ENCODE data around the gene KCTD4.

Gene KCTD4

GRCh38 chr13:45228002-45228401, 27.2 kb upstream of the KCTD4 start:
- H3K4me1 ChIP-seq (ENCODE audit: low read length): no peaks in the 10 kb centered on the region
- H3K27me3 ChIP-seq (ENCODE audit: low read depth, low read length): no peaks in the 10 kb centered on the region
- no peaks in the 10 kb centered on the region for H3K9me3 ChIP-seq (ENCODE audit: insufficient read depth, low read length)
- H3K36me3 ChIP-seq (replicated peaks; ENCODE audit: low read depth, low read length): no peaks in the 10 kb centered on the region
- no peak overlapping the region for H2AFZ ChIP-seq (ENCODE audit: low read depth, low read length)
- no peaks in the 10 kb centered on the region for H3K79me2 ChIP-seq (ENCODE audit: low read length)
- H4K20me1 ChIP-seq (ENCODE audit: insufficient read depth, low read length): no peaks in the 10 kb centered on the region
- TF ChIP-seq EZH2phosphoT487 (IDR thresholded peaks at IDR 0.05; ENCODE audit: low read depth): no peak
- no peak for TF ChIP-seq CTCF (IDR thresholded peaks at IDR 0.05; ENCODE audit: low read depth, low read length)
- no peak overlapping the region for H3K4me2 ChIP-seq (ENCODE audit: low read length)
- H3K27ac ChIP-seq (ENCODE audit: low read length): no peak overlapping the region
- no peak overlapping the region for H3K4me3 ChIP-seq (ENCODE audit: low read length)
- H3K9ac ChIP-seq (ENCODE audit: low read length): no peak overlapping the region

- Histone ChIP-seq H3K9ac (ENCODE audit: low read length) (no peak overlapping the region), H3K4me1 (ENCODE audit: low read length) (no peaks in the 10 kb centered on the region), H3K27me3 (ENCODE audit: low read depth, low read length) (no peaks in the 10 kb centered on the region), H3K79me2 (ENCODE audit: low read length) (no peaks in the 10 kb centered on the region), H3K4me2 (ENCODE audit: low read length) (no peak overlapping the region), H3K9me3 (ENCODE audit: insufficient read depth, low read length) (no peaks in the 10 kb centered on the region), H3K4me3 (ENCODE audit: low read length) (no peak overlapping the region), H2AFZ (ENCODE audit: low read depth, low read length) (no peak overlapping the region), H4K20me1 (ENCODE audit: insufficient read depth, low read length) (no peaks in the 10 kb centered on the region), H3K36me3 (replicated peaks; ENCODE audit: low read depth, low read length) (no peaks in the 10 kb centered on the region), H3K27ac (ENCODE audit: low read length) (no peak overlapping the region)
- no peak for TF ChIP-seq EZH2phosphoT487 (IDR thresholded peaks at IDR 0.05; ENCODE audit: low read depth)
- TF ChIP-seq CTCF (IDR thresholded peaks at IDR 0.05; ENCODE audit: low read depth, low read length): no peak
Observed at GRCh38 chr13:45226024-45226423, 25.2 kb upstream of the KCTD4 start.

DNA sequence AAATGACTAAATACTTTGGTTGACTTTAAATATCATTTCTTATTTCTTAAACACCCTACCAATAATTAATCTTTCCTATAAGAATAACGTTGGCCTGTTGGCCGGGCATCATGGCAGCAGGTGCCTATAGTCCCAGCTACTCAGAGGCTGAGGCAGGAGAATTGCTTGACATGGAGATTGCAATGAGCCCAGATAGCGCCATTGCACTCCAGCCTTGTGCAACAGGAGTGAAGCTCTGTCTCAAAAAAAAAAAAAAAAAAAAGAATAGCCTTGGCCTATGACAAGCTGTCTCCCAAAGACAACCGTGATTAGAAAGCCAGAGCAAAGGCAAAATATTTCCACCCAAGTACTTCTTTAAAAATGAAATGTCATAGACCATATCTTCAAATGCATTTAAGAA, 24.5 kb upstream of the KCTD4 start:
- Histone ChIP-seq H3K36me3 (replicated peaks; ENCODE audit: low read depth, low read length) (no peaks in the 10 kb centered on the region), H3K4me1 (ENCODE audit: low read length) (no peaks in the 10 kb centered on the region), H3K79me2 (ENCODE audit: low read length) (no peaks in the 10 kb centered on the region), H3K9ac (ENCODE audit: low read length) (no peak overlapping the region), H3K27me3 (ENCODE audit: low read depth, low read length) (no peaks in the 10 kb centered on the region), H4K20me1 (ENCODE audit: insufficient read depth, low read length) (no peaks in the 10 kb centered on the region), H2AFZ (ENCODE audit: low read depth, low read length) (no peak overlapping the region), H3K9me3 (ENCODE audit: insufficient read depth, low read length) (no peaks in the 10 kb centered on the region), H3K4me2 (ENCODE audit: low read length) (no peak overlapping the region), H3K27ac (ENCODE audit: low read length) (no peak overlapping the region), H3K4me3 (ENCODE audit: low read length) (no peak overlapping the region)
- TF ChIP-seq CTCF (IDR thresholded peaks at IDR 0.05; ENCODE audit: low read depth, low read length) (no peak), EZH2phosphoT487 (IDR thresholded peaks at IDR 0.05; ENCODE audit: low read depth) (no peak)

DNA sequence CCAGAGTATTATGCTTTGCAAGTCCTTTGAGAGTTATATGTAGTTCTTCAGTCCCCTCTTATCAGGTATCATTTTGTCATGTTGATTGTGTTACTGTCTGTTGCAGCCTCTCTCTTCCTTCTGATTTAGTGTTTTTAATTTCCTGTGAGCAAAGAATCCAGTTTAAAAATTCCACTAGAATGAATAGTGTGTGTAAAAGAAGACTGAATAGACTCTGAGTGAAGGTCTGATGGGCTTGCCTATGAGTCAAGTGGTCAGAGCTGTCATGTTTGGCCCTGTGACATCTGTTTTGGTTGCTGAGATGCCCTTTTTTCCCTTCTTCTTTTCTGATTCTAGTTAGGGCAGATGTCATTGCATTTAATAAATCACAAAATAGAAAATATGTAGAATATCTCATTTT, 23.3 kb upstream of the KCTD4 start:
- H3K9me3 ChIP-seq (ENCODE audit: insufficient read depth, low read length): no peaks in the 10 kb centered on the region
- no peaks in the 10 kb centered on the region for H4K20me1 ChIP-seq (ENCODE audit: insufficient read depth, low read length)
- no peaks in the 10 kb centered on the region for H3K79me2 ChIP-seq (ENCODE audit: low read length)
- no peaks in the 10 kb centered on the region for H3K36me3 ChIP-seq (replicated peaks; ENCODE audit: low read depth, low read length)
- no peak overlapping the region for H3K9ac ChIP-seq (ENCODE audit: low read length)
- H2AFZ ChIP-seq (ENCODE audit: low read depth, low read length): no peak overlapping the region
- no peaks in the 10 kb centered on the region for H3K4me1 ChIP-seq (ENCODE audit: low read length)
- H3K4me3 ChIP-seq (ENCODE audit: low read length): no peak overlapping the region
- H3K27me3 ChIP-seq (ENCODE audit: low read depth, low read length): no peaks in the 10 kb centered on the region
- TF ChIP-seq EZH2phosphoT487 (IDR thresholded peaks at IDR 0.05; ENCODE audit: low read depth): no peak
- no peak for TF ChIP-seq CTCF (IDR thresholded peaks at IDR 0.05; ENCODE audit: low read depth, low read length)
- no peak overlapping the region for H3K27ac ChIP-seq (ENCODE audit: low read length)
- H3K4me2 ChIP-seq (ENCODE audit: low read length): no peak overlapping the region

All from OCI-LY3 (cell line).